SW480 (cell line): ENCODE results near the gene LCE3B.

Experiments used
- DNase-seq: peaks from one replicate; pipeline ENCODE4 v3.0.0-alpha.2; 2016; ENCODE audit warnings: low spot score

LCE3B gene

GRCh38 chr1:152658649-152659048 is 45.0 kb downstream of the LCE3B start:
- DNase-seq = no peak

GRCh38 chr1:152663098-152663497 is 49.5 kb downstream of the LCE3B start, which contains the start of gene LCE2D:
Gene LCE2D (plus strand): TSS chr1:152663380. CDS start chr1:152664106, 726 bp downstream.
- no peak for DNase-seq
